ENCODE measurements around the gene FCRL6.

DNA sequence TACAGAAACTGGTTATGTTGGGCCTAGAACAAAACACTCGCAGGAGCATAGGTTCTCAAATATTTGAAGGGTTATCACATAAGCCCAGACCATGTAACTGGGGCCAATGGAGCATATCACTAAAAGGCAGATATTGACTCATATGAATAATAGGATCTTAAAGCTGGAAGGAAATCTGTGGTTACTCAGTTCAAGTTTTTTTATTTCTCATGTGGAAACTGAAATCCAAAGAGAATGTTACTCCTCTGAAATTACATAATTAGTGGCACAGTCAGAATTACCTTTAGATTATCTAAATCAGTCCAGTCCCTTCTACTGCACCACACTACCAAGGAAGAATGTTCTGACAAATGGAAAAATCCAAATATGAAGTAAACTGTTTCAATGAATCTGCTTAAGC lies 36.6 kb downstream of the FCRL6 start:
- TF ChIP-seq, protein P1, sequence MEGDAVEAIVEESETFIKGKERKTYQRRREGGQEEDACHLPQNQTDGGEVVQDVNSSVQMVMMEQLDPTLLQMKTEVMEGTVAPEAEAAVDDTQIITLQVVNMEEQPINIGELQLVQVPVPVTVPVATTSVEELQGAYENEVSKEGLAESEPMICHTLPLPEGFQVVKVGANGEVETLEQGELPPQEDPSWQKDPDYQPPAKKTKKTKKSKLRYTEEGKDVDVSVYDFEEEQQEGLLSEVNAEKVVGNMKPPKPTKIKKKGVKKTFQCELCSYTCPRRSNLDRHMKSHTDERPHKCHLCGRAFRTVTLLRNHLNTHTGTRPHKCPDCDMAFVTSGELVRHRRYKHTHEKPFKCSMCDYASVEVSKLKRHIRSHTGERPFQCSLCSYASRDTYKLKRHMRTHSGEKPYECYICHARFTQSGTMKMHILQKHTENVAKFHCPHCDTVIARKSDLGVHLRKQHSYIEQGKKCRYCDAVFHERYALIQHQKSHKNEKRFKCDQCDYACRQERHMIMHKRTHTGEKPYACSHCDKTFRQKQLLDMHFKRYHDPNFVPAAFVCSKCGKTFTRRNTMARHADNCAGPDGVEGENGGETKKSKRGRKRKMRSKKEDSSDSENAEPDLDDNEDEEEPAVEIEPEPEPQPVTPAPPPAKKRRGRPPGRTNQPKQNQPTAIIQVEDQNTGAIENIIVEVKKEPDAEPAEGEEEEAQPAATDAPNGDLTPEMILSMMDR (conservative IDR thresholded peaks at IDR 0.05 in 1 of 2, IDR thresholded peaks at IDR 0.05 in 1 of 2; ENCODE audit: extremely low read depth in 1 of 2, insufficient read depth in 1 of 2, low read depth in 1 of 2, low read length in 2 of 2), result no peak
- no peak for TF ChIP-seq EZH2 (IDR thresholded peaks at IDR 0.05; ENCODE audit: borderline replicate concordance, low read length)
